Parathyroid adenoma (tissue), 2 donors: ENCODE data around the gene ZNF485.
A peak's percentile ranks its signal among the peaks of the same experiment; 100 is the strongest.
"Not testable (repeated sequence)": the region's sequence is repeated elsewhere in the genome, so short reads cannot be mapped to it uniquely, and the experiment has no call there.

ENCODE experiments used
- H2AFZ ChIP-seq: fragments of 300-600 bp; sonication (generic); one replicate; pipeline ENCODE4 v1.7.0; 2017; ENCODE audit warnings: antibody characterized with exemption, mild to moderate bottlenecking
- H3K27ac ChIP-seq: fragments of 300-600 bp; sonication (generic); one replicate; pipeline ENCODE4 v1.7.0; 2017
- H3K27me3 ChIP-seq: fragments of 300-600 bp; sonication (generic); one replicate; pipeline ENCODE4 v1.7.0; 2017; ENCODE audit warnings: low read length; ENCODE audit not compliant: control insufficient read depth, insufficient read depth
- H3K36me3 ChIP-seq: fragments of 300-600 bp; sonication (generic); one replicate; pipeline ENCODE4 v1.7.0; 2017; ENCODE audit warnings: low read length; ENCODE audit not compliant: control insufficient read depth, insufficient read depth
- H3K4me1 ChIP-seq: fragments of 300-600 bp; sonication (generic); one replicate; pipeline ENCODE4 v1.7.0; 2017; ENCODE audit warnings: control low read depth
- H3K4me2 ChIP-seq: fragments of 300-600 bp; sonication (generic); one replicate; pipeline ENCODE4 v1.7.0; 2017; ENCODE audit warnings: low read length
- H3K4me3 ChIP-seq: fragments of 300-600 bp; sonication (generic); one replicate; pipeline ENCODE4 v1.7.0; 2017; ENCODE audit warnings: low read depth, low read length
- H3K79me2 ChIP-seq: fragments of 300-600 bp; sonication (generic); one replicate; pipeline ENCODE4 v1.7.0; 2017; ENCODE audit warnings: control low read depth
- H3K9ac ChIP-seq: fragments of 300-600 bp; sonication (generic); one replicate; pipeline ENCODE4 v1.7.0; 2017; ENCODE audit warnings: mild to moderate bottlenecking
- H3K9me3 ChIP-seq: fragments of 300-600 bp; sonication (generic); one replicate; pipeline ENCODE4 v1.7.0; 2017; ENCODE audit warnings: low read length; ENCODE audit not compliant: control insufficient read depth
- CTCF ChIP-seq: fragments of 300-600 bp; sonication (generic); IDR thresholded peaks from one replicate; pipeline ENCODE4 v1.7.0; 2017; ENCODE audit warnings: antibody characterized with exemption, mild to moderate bottlenecking
- donor health status: primary hyperparathyroidism.

Gene ZNF485

GRCh38 chr10:43598446-43598845 is 7.8 kb upstream of the ZNF485 start:
- Histone ChIP-seq H3K36me3 (no peaks in the 10 kb centered on the region), H3K79me2 (no peaks in the 10 kb centered on the region), H3K4me3 (no peak overlapping the region), H3K4me1 (no peaks in the 10 kb centered on the region), H2AFZ (no peak overlapping the region), H3K27me3 (no peaks in the 10 kb centered on the region), H3K27ac (no peak overlapping the region), H3K9me3 (no peaks in the 10 kb centered on the region), H3K9ac (no peak overlapping the region), H3K4me2 (no peak overlapping the region)
- no peak for TF ChIP-seq CTCF

GRCh38 chr10:43599333-43599732 is 6.9 kb upstream of the ZNF485 start:
- TF ChIP-seq CTCF = no peak
- Histone ChIP-seq H2AFZ (no peak overlapping the region), H3K36me3 (no peaks in the 10 kb centered on the region), H3K9me3 (no peaks in the 10 kb centered on the region), H3K9ac (no peak overlapping the region), H3K4me2 (no peak overlapping the region), H3K27ac (no peak overlapping the region), H3K27me3 (no peaks in the 10 kb centered on the region), H3K4me3 (no peak overlapping the region), H3K79me2 (no peaks in the 10 kb centered on the region), H3K4me1 (no peaks in the 10 kb centered on the region)

- H3K4me2 ChIP-seq, H3K27me3 ChIP-seq, H3K9ac ChIP-seq, H3K79me2 ChIP-seq, H2AFZ ChIP-seq, H3K9me3 ChIP-seq, H3K27ac ChIP-seq, H3K4me1 ChIP-seq, H3K4me3 ChIP-seq, H3K36me3 ChIP-seq: not testable (repeated sequence)
Observed at GRCh38 chr10:43601576-43601975, 4.7 kb upstream of the ZNF485 start.

- H3K9me3 ChIP-seq = no peaks in the 10 kb centered on the region
- peaks cover 4% of the 10 kb centered on the region for H3K4me1 ChIP-seq
- peak overlapping the region; percentile 46 for H3K27ac ChIP-seq
- H3K4me2 ChIP-seq = peak overlapping the region; percentile 83
- H3K9ac ChIP-seq = no peak overlapping the region
- no peak for TF ChIP-seq CTCF
- no peaks in the 10 kb centered on the region for H3K27me3 ChIP-seq
- H3K36me3 ChIP-seq = no peaks in the 10 kb centered on the region
- H3K79me2 ChIP-seq = no peaks in the 10 kb centered on the region
- H2AFZ ChIP-seq = peak overlapping the region; percentile 95
- H3K4me3 ChIP-seq = peak overlapping the region; percentile 69
Observed at GRCh38 chr10:43605850-43606322, 352 bp upstream of the ZNF485 start.

- Histone ChIP-seq H3K27me3 (no peaks in the 10 kb centered on the region), H3K4me2 (peak overlapping the region; percentile 83), H3K9ac (no peak overlapping the region), H3K4me1 (peaks cover 4% of the 10 kb centered on the region), H3K9me3 (no peaks in the 10 kb centered on the region), H3K27ac (no peak overlapping the region), H2AFZ (peak overlapping the region; percentile 95), H3K4me3 (peak overlapping the region; percentile 69), H3K36me3 (no peaks in the 10 kb centered on the region), H3K79me2 (no peaks in the 10 kb centered on the region)
- no peak for TF ChIP-seq CTCF
Observed at GRCh38 chr10:43607199-43607573, 948 bp downstream of the ZNF485 start.
